ENCODE measurements around the gene GCNT2.
"Not testable (repeated sequence)": the region's sequence is repeated elsewhere in the genome, so short reads cannot be mapped to it uniquely, and the experiment has no call there.

Gene GCNT2

DNA sequence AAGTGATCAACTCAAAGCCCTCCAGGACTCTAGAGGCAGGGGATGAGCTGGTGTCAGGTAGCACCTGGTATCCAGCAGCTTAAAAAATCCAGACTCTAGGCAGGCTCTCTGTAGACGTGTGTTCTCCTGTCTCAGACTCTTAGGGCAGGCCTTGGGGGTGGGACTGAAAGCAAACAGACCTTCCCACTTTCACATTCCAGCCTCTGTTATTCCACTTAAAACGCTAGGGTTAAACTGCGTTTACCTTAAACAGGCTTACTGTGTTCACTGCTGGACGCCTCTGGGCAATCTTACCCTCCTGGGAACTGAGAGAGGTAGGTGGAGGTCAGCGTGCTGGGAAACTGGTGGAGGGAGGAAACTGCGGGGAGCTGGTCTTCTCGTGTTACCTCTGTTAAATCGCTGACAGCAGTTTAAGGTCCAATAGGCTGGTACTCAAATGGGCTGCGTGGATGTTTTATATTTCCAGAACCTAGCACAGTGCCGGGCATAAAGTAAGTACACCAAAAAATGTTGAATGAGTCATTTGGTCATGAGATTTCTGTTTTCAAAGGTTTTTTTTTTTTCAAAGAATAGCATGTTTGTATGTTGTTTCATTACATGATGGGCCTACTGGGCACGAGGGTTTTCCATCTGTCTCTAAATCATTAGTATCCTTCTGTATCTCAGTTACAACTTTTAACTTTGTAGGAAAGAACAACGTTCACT lies at the start of gene GCNT2:
TSS of gene GCNT2 (plus strand) at position 248 of the 705 bp plus-strand sequence. CDS start 7,561 bp downstream, outside the sequence.
- no peak for DNase-seq (ENCODE audit: low read depth)

DNA sequence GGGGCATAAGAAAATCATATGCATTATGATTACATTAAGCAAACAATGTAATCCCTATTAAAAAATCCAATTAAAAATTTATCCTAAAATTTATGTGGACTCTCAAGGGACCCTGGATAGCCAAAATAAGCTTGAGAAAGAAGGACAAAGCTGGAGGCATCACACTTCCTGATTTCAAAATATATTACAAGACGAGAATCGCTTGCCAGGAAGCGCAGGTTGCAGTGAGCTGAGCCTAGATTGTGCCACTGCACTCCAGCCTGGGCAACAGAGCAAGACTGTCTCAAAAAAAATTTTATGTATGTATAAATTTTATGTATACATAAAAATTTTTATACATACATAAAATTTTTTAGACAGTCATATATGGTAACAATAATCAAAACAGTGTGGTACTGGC lies 48.5 kb upstream of the GCNT2 start:
- DNase-seq (ENCODE audit: low read depth): no peak

DNA sequence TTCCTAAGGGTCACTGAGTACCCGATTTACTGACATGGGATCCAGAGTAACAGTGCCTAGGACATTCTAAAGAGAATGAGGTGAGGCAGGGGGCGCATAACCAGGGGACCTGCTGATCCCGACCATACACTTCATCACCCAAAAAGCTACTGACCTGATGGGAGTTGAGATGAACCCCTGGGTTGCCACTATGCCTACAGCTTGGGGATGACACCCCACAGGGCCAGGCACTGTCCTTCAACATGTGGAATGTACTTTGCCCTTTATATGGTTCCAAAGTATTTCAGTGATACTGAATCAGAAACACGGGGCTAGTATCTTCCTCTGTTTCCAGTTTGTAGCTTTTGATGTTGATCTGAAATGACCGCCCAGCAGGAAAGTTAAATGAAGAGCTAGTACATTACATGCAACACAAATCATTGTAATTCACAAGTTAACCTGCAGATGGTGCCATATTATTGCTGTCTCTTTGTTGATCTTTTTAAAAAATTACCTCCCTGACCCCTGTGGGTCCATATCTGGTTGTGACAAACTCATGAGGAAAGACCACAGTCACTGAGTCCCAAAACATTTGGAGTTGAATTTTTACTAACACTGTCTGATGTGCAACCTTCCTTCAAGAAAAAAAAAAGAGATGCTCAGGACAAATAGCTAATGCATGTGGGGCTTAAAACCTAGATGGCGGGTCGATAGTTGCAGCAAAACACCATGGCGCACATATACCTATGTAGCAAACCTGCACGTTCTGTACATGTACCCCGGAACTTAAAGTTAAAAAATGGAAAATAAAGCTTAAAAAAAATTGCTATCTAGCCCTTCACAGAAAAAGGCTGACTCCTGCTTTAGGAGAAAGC lies 42.7 kb upstream of the GCNT2 start:
- DNase-seq (ENCODE audit: low read depth): no peak

DNA sequence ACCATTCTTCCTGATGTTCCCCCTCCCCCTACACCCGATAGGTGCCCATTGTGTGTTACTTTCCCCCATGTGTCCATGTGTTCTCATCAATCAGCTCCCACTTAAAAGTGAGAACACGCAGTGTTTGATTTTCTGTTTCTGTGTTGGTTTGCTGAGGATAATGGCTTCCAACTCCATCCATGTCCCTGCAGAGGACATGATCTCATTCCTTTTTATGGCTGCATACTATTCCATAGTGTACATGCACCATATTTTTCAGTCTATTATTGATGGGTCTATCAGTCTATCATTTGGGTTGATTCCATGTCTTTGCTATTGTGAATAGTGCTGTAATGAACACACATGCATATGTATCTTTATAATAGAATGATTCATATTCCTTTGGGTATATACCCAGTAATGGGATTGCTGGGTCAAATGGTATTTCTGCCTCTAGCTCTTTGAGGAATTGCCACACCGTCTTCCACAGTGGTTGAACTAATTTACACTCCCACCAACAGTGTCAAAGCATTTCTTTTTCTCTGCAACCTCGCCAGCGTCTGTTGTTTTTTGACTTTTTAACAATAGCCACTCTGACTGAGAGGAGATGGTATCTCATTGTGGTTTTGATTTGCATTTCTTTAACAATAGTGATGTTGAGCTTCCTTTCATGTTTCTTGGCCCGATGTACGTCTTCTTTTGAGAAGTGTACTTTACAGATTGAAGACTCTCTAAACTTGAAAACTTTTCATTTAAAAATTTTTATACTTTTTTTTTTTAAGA lies 41.0 kb upstream of the GCNT2 start:
- DNase-seq (ENCODE audit: low read depth): no peak

DNA sequence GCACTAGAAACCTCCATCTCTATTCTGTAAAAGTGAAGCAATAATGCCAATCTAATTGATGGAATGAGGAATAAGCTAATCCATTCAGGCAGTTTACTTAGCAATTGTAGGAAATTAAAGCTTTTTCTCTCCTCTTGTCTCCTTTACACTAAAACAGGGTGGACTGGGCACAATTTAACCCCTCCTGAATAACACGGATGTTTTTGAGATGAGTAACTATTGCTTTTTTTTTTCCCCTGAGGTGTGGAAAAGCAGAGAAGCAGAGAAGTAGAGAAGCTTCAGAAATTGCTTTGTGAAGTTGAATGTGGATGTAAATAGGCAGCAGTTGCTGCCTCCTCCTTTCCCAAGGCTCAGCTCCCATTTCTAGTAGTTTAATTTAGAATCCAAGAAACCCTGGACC lies 40.0 kb upstream of the GCNT2 start:
- DNase-seq (ENCODE audit: low read depth): no peak

DNA sequence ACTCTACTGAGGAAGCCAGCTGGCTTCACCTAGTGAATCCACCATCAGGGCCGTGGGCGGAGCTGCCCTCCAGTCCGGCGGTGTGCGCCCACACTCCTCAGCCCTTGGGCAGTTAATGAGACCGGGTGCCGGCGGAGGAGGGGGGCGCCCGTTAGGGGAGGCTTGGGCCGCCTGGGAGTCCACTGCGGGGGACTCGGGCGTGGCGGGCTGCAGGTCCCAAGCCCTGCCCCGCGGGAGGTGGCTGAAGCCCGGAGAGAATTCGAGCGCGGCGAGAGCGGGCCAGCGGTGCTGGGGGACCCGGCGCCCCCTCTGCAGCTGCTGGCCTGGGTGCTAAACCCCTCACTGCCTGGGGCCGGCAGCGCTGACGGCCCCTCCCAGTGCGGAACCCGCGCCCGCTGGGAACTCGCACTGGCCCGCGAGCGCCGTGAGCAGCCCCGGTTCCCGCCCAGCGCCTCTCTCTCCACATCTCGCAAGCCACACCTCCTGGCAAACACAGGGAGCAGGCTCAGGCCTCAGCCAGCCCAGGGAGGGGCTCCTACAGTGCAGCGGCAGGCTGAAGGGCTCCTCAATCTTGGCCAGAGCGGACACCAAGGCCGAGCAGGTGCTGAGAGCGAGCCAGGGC lies 38.4 kb upstream of the GCNT2 start:
- DNase-seq (ENCODE audit: low read depth): no peak

DNA sequence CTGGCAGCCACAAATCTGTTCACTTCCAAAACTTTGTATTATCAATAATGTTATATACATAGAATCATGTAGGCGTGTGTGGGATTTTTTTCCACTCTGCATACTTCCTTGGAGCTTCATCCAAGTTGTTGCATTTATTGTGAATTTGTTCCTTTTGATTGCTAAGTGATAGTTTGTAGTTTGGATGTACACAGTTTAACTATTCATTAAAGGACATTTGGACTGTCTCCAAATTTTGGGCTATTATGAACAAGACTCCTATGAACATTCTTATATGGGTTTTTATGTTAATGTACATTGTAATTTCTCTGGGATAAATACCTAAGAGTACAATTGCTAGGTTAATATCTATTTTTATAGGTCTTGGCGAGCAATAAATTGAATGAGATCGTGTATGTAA lies 36.2 kb upstream of the GCNT2 start:
- no peak for DNase-seq (ENCODE audit: low read depth)

DNA sequence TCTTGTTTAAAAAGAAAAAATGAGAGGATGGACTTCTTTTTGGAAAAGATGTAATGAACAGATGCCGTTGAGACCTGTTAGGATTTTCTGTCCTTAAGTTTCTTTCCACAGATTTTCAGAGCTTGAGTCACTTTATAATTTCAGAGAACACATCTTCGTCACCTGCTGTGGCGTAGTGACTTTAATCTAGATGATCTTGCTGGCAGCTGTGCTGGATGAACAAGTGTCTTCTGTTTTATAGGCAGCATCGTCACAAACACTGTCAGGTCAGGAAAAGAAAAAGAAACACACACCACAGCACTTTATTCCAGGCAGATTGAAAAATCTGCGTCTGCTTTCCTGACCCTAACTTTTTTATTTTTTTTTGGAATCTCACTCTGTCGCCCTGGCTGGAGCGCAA lies 35.7 kb upstream of the GCNT2 start:
- no peak for DNase-seq (ENCODE audit: low read depth)

DNA sequence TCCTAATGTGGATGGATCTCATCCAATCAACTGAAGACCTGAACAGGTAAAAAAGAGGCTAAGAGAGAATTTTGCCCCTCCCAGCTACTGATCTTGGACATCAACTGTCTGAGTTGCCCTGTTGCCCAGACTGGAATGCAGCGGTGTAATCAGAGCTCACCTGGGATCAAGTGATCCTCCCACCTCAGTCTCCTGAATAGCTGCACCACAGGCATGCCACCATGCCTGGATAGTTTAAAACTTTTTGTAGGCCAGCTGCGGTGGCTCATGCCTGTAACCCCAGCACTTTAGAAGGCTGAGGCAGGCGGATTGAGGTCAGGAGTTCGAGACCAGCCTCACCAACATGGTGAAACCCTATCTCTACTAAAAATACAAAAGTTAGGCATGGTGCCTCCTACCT lies 34.9 kb upstream of the GCNT2 start:
- DNase-seq (ENCODE audit: low read depth): no peak

DNA sequence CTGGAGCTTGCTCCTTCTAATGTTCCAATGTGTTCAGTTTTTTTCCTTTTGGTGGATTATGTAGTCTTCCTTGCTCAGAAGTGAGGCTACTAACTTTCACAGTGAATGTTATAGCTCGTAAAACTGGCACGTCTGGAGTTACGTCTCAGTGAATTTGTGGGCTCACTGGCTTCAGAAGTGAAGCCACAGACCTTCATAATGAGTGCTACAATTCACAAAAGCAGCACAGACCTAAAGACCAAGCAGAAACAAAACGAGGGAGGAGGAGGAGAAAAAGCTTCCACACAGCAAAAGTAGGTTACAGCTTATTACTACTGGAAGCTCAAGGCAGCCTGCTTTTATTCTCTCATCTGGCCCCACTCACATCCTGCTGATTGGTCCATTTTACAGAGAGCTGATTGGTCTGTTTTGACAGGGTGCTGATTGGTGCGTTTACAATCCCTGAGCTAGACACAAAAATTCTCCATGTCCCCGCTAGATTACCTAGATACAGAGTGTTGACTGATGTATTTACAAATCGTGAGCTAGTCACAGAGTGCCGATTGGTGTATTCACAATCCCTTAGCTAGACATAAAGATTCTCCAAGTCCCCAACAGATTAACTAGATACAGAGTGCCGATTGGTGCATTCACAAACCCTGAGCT lies 34.1 kb upstream of the GCNT2 start:
- DNase-seq (ENCODE audit: low read depth): not testable (repeated sequence)

DNA sequence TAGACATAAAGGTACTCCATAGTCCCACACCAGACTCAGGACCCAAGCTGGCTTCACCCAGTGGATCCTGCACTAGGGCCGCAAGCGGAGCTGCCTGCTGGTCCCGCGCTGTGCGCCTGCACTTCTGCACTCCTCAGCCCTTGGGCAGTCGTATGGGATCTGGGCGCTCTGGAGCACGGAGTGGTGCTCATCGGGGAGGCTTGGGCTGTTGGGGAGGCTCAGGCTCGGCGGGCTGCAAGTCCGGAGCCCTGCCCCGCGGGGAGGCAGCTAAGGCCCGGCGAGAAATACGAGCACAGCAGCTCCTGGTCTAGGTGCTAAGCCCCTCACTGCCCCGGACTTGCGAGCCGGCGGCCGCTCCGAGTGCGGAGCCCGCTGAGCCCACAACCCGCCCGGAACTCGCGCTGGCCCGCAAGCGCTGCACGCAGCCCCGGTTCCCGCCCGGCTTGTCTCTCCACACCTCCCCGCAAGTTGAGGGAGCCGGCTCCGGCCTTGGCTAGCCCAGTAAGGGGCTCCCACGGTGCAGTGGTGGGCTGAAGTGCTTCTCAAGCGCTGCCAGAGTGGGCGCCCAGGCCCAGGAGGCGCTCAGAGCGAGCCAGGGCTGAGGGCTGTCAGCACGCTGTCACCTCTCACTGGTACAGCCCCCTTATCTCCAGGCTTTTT lies 33.4 kb upstream of the GCNT2 start:
- no peak for DNase-seq (ENCODE audit: low read depth)

DNA sequence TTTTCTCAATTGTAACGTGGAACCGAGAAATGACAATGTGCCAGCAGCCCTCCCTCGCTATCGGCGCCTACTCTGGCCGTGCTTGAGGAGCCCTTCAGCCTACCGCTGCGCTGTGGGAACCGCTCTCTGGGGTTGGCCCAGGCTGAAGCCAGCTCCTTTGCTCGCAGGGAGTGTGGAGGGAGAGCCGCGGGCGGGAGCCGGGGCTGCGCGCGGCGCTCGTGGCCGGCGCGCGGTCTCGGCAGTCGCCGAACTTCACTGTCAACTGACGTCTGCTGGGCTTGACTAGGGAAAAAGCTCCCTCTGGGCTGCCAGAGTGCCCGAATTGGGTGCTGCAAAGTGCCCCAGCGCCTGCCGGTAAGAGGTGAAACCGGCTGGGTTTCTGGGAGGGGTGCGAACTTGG lies 29.7 kb upstream of the GCNT2 start:
- no peak for DNase-seq (ENCODE audit: low read depth)

DNA sequence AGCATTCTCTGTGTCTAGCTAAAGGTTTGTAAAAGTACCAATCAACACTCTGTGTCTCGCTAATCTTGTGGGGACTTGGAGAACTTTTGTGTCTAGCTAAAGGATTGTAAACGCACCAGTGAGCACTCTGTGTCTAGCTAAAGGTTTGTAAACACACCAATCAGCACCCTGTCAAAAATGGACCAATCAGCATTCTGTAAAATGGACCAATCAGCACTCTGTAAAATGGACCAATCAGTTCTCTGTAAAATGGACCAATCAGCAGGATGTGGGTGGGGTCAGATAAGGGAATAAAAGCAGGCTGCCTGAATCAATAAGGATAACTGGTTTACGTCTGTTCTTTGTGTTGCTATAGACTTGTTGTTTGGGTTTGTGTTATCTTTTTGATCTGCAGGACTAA lies 29.2 kb upstream of the GCNT2 start:
- DNase-seq (ENCODE audit: low read depth): not testable (repeated sequence)

DNA sequence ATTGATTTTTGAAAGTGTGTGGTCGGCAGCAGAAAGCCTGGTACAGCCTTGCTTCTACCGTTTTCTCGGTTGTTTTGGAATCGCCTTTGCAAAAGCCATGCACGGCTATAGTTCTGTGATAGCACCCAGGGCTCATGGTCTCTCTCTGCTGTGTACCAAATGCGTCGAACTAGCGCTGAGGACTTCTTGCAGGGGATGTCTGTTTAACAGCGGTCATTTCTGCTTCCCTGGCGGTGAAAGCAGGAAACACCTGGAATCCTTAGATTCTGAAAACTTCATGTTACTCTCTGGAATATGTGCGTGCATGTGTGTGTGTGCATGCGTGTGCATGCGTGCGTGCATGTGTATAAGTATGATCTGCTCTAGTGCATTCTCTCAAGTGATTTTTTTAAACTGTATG lies 26.1 kb upstream of the GCNT2 start:
- DNase-seq (ENCODE audit: low read depth): no peak

DNA sequence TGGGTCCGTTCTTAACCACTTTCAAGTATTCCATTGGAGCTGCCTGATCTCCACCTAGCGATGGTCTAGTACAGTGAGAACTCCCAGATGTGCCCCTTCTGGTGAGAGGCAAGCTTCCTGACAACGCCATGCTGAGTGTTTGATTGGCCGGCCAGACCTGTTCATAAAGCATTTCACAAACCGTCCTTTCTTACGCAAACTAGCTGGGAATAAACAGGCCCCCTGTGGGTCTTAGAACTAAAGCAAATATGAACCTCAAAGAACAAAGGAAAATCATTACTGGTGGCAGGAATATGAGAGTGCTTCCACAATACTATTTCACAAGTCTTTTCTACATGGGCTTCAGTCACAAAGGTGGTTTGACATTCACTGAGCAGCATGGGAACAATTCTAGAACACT lies 15.6 kb upstream of the GCNT2 start:
- no peak for DNase-seq (ENCODE audit: low read depth)

DNA sequence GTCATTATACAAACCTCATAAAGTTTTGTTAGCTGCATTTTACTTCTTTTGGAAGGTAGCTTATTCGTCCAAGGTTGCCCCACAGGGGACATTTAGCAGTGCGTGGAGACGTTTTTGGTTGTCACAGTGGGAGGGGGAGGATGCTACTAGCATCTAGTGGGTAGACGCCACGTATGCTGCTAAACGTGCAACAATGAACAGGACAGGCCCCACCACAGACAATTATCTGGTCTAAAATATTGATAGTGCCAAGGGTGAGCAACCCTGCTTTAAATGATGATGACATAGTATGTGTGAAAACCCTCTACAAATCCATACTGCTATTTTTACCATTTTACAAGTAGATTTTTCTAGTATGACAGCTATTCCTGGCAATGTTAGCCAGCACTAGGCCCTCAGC lies 13.9 kb upstream of the GCNT2 start:
- no peak for DNase-seq (ENCODE audit: low read depth)

DNA sequence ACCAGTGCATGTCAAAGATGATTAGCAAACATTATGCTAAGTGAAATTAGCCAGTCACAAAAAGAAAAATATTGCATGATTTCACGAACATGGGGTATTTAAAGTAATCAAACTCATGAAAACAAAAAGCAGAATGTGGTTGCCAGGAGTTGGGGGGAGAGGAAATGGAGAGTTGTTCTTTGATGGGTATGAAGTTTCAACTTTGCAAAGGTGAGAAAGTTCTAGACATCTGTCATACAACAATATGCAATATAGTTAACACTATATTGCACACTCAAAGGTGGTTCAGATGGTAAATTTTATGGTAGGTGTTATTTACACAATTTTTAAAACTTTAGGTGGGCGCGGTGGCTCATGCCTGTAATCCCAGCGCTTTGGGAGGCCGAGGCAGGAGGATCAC lies 13.4 kb upstream of the GCNT2 start:
- no peak for DNase-seq (ENCODE audit: low read depth)

DNA sequence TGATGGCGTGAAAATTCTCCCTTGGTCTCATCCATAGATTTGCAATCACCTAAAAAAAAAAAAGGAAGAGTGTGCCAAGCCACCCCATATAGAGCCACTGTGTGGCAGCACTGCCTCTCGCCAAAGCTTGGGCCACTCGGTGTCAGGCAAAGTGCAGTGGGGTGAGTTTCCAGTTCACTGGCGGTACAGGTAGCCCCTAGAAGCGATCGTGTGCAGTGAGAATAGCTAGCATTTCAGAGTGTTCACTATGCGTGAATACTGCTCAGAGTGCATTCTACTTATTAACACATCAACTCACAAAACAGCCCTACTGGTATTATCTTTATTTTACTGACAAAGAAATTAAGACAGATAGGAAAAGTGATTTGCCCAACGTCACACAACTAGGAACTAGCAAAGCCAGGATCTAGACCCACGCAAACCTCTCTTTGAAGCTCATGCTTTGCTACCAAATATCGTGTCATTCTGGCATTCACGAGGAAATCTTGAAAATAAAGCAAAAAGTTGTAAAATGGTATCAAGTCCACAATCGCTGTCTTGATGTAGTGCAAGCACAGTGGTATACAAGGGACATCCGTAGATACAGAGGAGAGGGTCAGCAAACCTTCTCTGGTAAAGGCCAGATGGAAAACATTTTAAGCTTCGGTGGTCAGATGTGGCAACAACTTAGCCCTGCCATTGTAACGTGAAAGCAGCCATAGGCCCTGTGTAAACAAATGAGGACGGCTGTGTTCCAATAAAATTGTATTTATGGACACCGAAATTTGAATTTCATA lies 10.4 kb upstream of the GCNT2 start:
- DNase-seq (ENCODE audit: low read depth): no peak

DNA sequence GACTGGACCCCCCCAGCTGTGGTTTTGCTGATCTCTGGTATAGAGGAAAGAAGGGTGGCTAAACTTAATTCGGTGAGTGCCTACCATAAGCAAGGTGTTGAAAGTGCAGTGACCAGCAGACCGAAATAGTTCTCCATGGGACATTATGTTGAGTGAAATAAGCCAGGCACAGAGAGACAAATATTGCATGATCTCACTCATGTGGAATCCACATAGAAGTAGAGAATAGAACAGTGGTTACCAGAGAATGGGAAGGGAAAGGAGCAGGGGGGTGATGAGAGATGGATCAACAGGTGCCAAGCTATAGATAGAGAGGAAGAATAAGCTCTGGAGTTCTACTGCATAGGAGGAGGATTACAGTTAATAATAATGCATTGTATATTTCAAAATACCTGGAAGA lies 9.7 kb upstream of the GCNT2 start:
- no peak for DNase-seq (ENCODE audit: low read depth)

DNA sequence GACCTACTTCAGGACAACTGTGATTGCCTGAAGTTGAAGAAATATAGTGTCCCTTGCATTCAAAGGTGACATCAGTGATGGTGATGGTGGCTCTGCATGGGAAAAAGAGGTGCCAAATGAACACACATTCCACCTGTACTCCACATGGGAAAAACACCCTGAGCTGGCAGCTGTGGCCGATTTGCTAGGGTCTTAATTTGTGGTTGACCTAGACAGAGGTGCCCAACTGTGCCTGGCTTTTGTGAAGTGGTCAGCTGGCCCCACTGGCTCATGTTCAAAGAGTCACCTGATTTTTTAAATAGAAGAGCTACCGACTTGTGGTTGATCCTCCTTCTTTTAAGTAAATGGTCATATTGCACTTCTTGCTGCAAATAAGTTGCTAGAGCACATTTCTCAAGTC lies 7.6 kb upstream of the GCNT2 start:
- no peak for DNase-seq (ENCODE audit: low read depth)

Measured in stimulated activated CD8-positive, alpha-beta memory T cell treated with anti-CD3 and anti-CD28 coated beads, Interleukin-15, amount 100 ng/mL, for 1 hour (primary cell).